Stimulated activated CD8-positive, alpha-beta memory T cell treated with anti-CD3 and anti-CD28 coated beads, Interleukin-7, amount 100 ng/mL, for 48 hours (primary cell): ENCODE data around the gene PERCC1.
"Not testable (repeated sequence)": the region's sequence is repeated elsewhere in the genome, so short reads cannot be mapped to it uniquely, and the experiment has no call there.

Source experiments
- DNase-seq, 2 donors: peaks; one replicate each; pipeline ENCODE4 v3.0.0-alpha.2; 2020; ENCODE audit warnings: low read depth in 1 of 2; ENCODE audit errors: extremely low read depth in 1 of 2

Gene PERCC1

GRCh38 chr16:1433263-1433560 lies 2.3 kb downstream of the PERCC1 start:
- no peak for DNase-seq

DNA sequence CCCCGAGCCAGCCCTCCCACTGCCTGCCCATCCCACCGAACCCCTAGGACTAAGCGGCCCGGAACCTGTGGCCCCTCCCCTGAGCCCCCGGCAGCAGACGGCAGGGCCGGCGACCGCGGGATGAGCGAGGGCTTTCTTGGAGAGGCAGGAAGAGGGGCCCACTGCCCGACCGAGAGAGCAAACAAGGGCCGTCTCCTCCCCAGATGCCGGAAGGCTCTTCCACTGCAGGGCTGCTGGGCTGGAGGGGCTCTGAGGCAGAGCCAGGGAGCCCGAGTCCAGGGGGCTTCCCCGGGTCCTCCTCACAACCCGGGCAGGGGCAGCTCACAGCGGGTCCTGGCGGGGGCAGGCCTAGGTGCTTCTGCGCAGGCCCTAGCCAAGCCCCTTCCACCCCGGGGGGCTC lies 2.9 kb downstream of the PERCC1 start:
- no peak for DNase-seq

GRCh38 chr16:1434644-1435592 lies 4.0 kb downstream of the PERCC1 start:
- no peak for DNase-seq

GRCh38 chr16:1435921-1436697 lies 5.2 kb downstream of the PERCC1 start:
- no peak for DNase-seq

DNA sequence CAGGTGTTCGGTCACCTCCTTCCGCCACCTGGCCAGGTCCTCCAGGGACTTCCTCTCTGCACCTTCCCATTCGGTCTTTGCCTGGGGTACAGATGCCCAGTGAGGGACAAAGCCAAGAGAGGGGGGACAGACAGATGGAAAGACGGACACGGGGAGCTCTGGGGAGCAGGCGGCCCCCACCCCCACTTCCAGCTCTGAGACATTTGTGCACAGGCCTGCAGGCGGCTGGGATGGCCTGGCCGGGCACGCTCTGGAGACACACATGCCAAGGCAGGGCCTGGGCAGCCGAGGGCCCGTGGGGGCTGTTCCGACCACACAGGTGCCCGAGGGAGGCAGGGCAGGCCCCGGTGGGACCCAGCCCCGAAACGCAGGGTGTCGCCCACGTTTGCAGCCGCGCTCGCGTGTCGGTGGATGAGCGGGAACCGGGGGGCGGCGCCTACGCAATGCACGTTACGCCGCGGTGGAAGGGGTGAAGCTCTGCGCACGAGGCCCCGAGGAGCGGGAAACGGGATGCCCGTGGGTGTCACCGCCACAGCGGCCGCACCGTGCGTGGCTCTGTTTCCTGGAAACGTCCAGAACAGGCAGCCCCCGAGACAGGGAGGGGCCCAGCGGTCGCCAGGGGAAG lies 6.0 kb downstream of the PERCC1 start:
- DNase-seq, result no peak

- no peak for DNase-seq
Observed at GRCh38 chr16:1437606-1438005, 6.7 kb downstream of the PERCC1 start.

- DNase-seq, result no peak
Observed at GRCh38 chr16:1438229-1439057, 7.6 kb downstream of the PERCC1 start.

GRCh38 chr16:1439058-1439698 lies 8.3 kb downstream of the PERCC1 start:
- no peak for DNase-seq

DNA sequence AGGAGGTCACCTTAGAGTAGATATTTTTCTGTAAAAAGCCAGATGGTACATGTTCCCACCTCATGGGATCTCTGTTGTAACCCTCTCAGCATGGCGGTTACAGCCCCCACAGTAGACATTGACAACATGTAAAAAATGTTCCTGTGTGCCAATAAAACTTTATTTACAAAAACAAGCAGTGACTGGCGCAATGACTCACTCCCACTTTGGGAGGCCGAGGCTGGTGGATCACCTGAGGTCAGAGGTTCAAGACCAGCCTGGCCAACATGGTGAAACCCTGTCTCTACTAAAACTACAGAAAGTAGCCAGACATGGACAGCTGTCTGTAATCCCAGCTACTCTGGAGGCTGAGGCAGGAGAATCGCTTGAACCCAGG lies 8.8 kb downstream of the PERCC1 start:
- not testable (repeated sequence) for DNase-seq

- no peak for DNase-seq
Observed at GRCh38 chr16:1441391-1441829, 10.5 kb downstream of the PERCC1 start.

DNA sequence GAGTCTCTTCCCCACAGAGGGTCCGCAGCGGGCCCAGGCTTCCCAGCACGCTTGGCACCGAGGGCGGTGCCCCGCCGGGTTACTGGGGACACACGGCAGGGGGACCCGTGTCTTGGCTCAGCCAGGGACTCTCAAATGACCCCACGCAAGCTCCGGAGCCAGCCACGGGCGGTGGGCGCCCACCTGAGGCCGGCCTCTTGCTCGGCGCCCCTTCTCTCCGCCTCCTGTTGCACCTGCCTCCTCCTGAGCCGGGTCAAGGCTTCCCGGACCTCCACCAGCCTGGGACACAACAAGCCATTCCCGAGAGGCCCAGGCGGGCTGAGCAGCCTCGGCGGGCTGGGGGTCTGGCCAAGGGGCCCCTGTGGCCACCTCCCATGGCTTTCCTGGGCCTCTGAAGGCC lies 11.8 kb downstream of the PERCC1 start:
- no peak for DNase-seq

DNA sequence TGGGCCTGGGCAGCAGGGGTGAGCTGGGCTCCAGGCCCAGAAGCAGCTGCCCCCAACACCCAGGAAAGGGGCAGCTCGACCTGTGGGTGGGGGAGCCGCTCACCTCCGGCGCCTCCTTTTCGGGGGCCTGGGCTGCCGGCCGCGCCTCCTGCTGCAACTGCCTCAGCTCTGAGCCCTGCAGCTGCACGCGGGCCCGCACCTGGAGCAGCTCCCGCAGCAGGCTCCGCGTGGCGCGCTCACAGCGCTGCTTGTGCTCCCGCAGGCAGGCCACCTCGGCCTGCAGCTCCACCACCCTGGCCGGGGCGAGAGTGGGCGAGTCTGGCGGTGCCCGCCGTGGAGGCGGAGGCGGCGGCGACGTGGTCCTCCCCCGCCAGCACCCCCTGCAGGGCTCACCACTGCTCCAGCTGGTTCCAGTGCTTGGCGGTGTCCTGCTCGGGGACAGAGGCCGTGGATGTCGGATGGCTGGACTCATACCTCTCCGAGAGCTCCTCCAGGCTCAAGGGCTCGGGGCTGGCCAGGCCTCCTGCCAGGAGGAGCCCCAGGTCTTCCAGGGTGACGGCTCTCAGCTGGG lies 12.6 kb downstream of the PERCC1 start:
- no peak for DNase-seq

DNA sequence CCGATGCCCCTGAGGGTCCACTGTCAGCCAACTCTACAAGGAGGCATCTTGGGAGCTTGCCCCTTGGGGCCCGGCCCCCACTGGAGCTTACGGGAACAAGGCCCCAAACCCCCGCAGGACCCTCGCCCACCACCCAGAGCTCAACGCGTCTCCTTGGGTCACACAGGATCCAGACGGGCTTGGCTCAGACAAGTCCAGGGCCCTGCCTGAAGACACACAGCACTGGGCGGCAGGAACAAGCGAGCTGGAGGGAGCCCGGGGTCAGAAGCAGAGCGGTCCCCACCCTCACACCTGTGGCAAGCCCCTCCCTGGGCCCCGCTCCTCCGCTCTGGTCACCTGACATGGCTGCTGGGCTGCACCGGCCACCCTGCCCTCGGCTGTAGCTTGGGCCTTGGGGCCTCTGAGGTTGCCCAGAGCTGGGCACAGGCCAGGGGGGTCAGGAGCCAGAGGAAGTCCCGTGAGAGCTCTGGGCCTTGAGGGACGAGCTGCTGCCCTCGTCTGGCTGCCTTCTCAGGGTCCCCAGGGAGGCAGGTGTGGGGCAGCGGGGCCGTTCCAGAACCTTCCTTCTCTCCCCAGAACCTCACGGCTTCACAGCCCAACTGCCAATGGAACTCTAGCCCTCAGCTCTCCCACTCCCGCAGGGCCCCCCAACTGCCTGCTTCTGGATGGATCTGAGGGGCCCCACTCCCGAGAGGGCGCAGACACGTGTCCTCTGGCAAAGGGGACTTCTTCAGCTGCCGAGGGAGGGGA lies 13.3 kb downstream of the PERCC1 start, which contains the start of gene CCDC154:
Gene CCDC154, minus strand, starts transcription at position 577 of the 750 bp plus-strand sequence. Its CDS starts 234 bp downstream, at position 343.
- no peak for DNase-seq

GRCh38 chr16:1444730-1445517 lies 14.0 kb downstream of the PERCC1 start:
- no peak for DNase-seq

DNA sequence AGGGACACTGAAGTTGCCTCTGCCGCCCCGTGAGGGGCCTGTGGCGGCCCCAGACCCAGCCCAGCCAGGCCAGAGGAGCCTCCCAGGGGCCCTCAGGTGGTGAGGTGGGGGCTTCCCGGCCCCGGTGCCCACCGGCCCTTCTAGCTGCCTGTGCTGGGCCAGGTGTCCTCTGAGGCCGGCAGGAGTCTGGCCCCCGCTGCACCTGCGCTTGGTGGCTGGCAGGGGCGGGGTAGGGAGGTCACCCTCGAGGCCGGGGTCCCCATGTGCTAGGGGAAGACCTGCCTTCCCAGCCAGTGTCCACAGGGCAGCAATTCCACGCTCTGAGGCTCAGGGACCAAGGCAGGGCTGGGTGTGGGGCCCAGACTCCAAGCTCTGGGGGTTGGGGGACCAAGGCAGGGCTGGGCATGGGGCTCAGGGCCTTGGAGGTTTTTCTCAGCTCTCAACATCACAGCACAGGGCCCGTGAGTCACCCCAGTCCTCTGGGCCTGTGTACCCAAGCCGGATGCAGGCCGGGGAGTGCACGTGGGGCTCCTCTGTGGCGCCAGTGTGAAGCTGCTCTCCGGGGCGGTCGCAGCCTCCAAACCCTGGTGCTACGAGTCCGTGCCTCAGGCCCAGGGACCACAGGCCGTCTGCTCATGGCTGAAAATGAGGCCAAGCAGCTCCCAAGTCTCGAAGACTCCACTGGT lies 14.8 kb downstream of the PERCC1 start:
- no peak for DNase-seq

DNA sequence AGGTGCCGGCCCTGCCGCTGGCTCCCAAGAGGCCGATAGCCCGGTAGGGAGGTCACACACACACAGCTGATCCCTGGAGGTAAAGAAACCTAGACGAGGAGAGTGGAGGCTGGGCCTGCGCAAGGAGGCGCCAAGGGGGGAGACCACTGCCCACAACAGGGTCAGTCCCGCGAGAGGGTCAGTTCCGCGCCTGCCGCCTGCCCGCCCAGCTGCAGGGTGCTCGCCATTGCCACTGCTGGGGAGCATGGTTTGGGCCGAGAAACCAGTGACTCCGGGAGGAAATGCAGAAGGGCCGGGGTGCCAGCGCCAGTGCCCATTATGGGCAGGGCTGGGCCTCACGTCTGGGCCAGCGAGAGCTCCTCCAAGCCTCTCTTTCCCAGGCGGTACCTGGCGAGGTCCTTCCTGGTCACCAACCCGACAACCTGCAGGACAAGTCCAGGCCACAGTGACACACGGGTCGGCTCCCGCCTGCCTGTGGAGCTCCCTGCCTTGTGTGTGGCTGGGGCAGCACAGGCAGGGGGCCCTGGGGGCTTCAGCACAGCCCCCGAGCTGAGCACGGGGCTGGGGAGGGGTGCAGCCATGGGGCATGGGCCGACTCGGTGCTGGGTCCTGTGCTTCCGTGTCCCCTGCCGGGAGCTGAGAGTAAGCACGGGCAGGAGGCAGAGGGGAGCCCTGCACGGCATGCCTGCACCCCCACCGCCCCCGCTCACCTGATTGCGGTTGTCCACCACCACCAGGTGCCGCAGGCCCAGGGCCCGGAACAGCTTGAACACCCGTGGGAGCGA lies 15.6 kb downstream of the PERCC1 start:
- no peak for DNase-seq

DNA sequence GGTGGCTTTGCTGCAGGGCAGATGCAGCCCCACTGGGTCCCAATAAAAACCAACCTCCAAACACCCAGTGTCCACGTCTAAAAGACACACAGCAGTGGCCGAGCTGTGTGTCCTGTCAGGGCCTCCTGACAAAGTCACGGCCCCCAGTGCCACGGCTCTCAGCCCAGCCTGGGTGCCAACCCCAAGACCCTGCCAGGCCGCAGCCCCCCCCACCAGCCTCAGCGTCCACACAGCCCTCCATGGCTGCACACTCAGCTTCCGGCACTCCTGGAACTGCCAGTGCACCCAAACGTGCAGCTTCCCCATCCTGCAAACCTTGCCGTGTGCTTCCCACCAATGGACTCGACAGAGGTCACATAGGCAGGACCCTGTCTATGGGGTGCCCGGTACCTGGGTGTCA lies 17.1 kb downstream of the PERCC1 start:
- DNase-seq, result no peak
